HG02623 (cell line): Measurements from ENCODE around the gene TNRC18.
"Not testable (repeated sequence)": the region's sequence is repeated elsewhere in the genome, so short reads cannot be mapped to it uniquely, and the experiment has no call there.

Source experiments
- ATAC-seq: cut with Tn5 transposase; IDR thresholded peaks from one replicate; pipeline ENCODE4 v1.9.1; 2021; ENCODE audit warnings: moderate library complexity; ENCODE audit not compliant: unreplicated experiment

The TNRC18 gene

GRCh38 chr7:5300366-5300765, 123.3 kb downstream of the TNRC18 start:
- ATAC-seq = no peak

GRCh38 chr7:5296611-5297226, 126.9 kb downstream of the TNRC18 start:
- ATAC-seq = no peak

DNA sequence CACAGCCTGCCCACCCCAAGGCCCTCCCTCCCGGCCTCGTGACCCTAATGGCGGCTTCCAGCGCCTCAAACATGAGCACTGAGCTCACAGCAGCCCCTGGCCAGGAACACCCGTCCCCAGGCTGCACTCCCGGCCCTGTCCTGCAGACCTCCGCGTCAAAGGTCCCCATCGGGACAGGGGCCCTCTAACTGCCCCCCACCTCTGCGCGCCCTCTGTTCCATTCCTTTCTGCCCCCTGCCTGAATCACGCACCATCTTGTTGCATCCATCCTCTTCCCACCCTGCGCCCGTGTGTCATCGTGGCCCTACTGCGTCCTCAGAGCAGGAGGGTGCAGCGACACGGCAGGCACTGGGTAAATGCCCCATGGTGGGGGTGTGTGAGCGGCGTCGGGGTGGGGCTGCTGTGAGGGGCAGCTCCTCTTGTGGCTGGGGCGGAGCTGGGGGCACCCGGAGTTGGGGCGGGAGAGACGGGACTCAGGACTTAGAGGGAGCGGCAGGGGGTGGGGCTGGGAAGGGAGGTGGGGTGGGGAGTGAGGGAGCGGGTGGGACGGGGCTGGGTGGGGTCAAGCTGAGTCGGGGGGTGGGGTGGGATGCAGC, 127.5 kb downstream of the TNRC18 start:
- ATAC-seq = no peak

GRCh38 chr7:5295039-5296014, 128.3 kb downstream of the TNRC18 start:
- ATAC-seq = no peak

- ATAC-seq = no peak
Observed at GRCh38 chr7:5294169-5294987, 129.3 kb downstream of the TNRC18 start.

DNA sequence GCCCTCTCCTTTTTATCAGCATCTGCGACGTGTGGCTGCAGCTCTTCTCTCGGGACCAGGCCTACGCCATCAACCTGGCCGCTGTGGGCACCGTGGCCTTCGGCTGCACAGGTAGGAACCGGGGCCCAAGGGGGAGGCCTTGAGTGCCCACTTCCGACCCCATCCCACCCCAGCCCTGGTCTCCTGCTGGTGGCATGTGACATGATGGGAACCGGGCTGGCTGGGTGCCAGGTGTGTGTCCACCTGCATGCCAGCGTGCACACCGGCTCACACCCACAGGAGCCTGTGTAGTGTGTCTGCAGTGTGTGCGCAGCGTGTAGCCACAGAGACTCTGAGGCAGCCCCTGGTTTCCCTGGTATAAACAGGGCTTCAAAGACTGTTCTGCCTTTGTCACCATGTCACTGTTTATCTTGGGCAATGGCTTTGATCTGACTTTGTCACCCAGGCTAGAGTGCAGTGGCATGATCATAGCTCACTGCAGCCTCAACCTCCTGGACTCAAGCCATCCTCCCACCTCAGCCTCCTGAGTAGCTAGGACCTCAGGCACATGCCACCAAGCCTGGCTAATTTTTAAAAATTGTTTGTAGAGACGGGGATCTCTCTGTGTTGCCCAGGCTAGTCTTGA, 131.8 kb downstream of the TNRC18 start:
- ATAC-seq = not testable (repeated sequence)

DNA sequence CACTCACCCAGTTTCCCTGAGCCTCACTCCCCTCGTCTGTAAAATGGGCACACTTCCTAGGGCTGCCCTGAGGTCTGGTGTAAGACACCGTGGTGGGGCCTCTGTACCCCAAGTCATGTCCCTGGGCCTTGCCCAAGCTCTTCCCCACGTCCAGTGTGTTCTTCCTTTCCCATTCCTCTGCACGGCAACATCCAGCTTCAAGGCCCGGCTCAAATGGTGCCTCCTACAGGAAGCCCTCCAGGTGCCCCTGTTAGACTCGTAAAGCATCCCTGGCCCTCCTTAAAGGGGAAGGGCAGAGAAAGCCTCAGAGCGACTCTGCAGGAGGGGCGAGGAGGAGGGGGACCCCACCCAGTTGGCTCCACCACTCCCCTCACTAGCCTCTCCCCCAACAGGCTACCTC, 132.3 kb downstream of the TNRC18 start:
- ATAC-seq = no peak

DNA sequence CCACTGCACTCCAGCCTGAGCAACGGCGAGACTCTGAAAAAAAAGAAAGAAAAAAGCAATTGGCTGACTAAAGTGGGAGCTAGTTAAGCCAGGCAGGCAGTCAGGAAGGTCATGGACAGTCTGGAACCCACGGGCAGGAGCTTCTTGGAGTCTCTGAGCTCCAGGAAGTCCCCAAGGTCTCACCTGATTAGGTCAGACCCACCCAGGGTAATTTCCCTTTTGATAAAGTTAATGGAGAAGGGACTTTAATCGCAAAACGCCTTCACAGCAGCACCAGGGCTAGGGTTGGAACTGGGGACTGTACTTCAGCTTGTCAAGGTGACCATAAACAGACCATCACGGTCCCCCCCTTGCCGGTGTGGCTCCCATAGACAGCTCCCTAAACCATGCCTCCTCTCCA, 134.3 kb downstream of the TNRC18 start:
- ATAC-seq = no peak

DNA sequence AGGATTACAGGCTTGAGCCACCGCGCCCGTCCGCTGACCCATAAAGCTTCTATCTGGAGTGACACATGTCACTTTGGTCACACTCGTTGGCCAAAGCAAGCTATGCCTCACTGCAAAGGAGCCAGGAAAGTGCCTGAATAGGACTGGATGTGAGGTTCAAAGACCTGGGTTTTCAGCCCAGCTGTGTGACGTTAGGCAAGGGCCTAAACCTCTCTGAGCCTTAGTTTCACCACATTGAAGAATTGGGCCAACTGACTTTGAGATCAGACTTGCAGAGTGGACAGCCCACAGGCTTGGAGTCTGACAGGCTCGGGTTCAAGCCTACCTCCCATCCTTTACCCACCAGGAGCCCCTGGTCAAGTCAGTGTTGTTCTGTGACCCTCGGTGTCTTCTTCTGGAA, 135.1 kb downstream of the TNRC18 start:
- ATAC-seq = not testable (repeated sequence)

DNA sequence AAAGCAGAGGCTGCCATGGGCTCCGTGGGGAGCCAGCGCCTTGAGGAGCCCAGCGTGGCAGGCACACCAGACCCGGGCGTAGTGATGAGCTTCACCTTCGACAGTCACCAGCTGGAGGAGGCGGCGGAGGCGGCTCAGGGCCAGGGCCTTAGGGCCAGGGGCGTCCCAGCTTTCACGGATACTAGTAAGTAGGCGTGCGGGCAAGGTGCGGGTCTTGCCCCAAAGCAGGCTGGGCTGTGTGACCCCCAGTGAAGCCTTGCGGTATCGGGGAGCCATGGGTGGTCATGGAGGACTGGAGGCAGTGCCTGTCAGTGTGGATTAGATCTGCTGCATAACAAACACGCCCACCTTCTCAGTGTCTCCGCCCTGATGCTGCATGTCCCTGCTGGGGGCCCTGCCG, 135.8 kb downstream of the TNRC18 start:
- ATAC-seq = no peak

GRCh38 chr7:5287373-5287772, 136.3 kb downstream of the TNRC18 start:
- ATAC-seq = not testable (repeated sequence)

DNA sequence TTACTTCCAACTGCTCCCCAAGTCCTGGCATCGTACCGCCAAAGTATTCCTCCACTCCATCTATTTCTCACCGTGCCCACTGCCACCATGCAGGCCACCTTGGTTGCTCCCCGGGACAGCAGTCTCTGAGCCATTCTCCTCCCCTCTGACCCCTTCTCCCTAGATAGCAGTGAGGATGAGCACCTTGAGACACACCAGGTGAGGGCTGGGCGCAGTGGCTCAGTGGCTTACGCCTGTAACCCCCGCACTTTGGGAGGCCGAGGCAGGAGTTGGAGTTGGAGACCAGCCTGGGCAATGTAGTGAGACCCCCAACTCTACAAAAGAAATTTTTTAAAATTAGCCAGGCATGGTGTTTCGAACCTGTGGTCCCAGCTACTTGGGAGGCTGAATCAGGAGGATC, 136.7 kb downstream of the TNRC18 start:
- ATAC-seq = no peak

DNA sequence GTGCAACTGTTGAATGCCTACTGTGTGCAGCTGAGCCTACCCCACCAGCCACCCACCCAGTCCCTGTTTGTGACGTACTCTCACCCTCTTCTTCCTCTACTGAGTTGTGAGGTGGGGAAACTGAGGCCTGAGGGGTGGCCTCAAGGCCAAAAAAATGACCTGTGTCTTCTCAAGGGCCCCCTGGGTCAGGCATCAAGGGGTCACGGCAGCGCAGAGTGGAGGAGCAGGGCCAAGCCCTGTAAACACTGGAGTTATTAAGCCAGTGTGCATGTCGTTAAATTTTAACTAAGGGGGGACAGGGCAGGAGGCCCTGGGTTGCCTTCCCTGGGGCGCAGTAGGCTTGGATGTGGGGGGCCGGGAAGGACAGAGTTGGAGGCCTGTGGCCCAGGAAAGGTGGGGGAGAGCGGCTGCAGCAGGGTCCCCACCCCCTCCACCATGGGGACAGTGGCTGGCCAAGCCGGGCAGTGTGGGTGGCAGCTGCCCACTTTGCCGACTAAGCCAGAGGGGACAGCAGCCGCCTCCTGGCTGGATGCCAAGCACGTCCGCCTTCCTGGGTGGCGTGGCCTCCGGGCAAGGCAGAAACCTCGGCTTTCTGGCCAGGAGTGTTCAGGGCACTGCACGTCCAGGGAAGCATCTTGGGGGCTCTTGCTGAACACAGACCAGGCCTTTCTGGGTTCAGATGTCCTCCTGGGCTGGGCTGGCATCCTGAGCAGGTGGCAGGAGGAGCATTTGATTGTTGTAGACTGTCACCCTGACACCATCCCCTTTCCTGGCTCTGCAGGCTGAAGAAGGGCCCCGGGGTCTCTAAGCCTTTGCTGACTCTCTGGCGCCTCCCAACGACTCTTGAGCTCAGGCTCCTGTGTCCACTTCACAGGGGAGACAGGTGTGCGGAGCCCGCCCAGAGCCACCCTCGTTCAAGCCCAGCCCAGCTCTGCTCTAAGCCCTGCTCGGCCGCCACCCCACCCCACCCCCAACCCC, 139.0 kb downstream of the TNRC18 start:
- ATAC-seq = no peak

DNA sequence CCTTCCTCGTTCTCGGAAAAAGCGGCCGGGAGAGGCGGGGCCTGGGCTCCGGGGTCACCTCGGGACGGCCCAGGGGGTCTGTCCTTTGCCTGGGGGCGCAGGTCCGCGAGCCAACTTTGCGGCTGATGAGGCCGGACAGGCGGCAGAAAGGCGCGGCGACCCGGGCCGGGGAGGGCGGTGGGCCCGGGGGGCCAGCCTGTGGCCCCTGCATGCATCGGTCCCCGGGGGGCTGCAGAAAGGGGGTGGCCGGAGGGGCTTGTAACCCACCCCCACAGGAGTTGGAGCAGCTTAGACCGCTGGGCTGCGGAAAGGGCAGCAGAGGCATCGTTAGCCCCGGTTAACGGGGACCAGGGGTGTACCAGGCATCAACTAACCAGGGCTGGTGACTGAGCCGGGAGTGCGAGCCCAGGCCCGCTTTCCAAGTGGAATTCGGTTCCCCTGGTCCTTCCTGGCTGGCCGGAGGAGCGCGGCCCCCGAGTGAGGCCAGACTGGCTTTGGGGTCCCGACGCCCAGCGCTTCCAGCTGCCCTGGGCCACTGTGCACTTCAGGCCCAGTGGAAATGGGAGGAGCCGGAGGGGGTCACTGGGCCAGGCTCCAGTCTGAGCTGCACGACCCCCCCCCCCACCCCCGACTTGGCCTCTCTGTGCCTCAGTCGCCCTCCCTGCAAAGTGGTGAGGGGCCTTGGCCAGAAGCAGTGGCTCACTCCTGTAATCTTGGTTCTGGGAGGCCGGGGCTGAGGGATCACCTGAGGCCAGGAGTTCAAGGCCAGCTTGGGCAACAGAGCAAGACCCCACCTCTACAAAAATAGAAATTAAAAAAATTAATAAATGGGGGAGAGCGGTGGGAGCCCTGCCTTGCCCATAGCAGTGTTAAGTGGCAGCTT, 140.0 kb downstream of the TNRC18 start:
- ATAC-seq = no peak

- ATAC-seq = no peak
Observed at GRCh38 chr7:5282543-5283316, 140.9 kb downstream of the TNRC18 start, which contains the start of gene SLC29A4. TSS of gene SLC29A4 (plus strand) at chr7:5282943. CDS start at chr7:5287817, 4,874 bp downstream.

GRCh38 chr7:5281598-5282500, 141.8 kb downstream of the TNRC18 start:
- ATAC-seq = not testable (repeated sequence)
